Pancreas (tissue), 10 donors: Measurements from ENCODE around the gene B4GALT1. TPM values are rescaled to one million over a fixed set of nuclear protein-coding genes. Genes with fewer than 3 reads are reported as not detected.

ENCODE experiments used
- ATAC-seq, 4 donors: fragments of 200-7000 bp; cut with Tn5 transposase; one replicate each; pipeline versions ENCODE4 v1.8.0 to v1.9.1; 2020; ENCODE audit warnings: mild to moderate bottlenecking in 4 of 4, moderate library complexity in 4 of 4
- DNase-seq, 6 donors: peaks; one replicate each; pipeline ENCODE4 v3.0.0-alpha.2; 2020
- FAIRE-seq: peaks from 2 replicates; lab custom pipeline; 2012; peaks lifted over from hg19 to GRCh38; lab: Jason Lieb, UNC
- H3K27ac ChIP-seq, 4 donors: fragments of 200-600 bp; sonication (generic); 1 replicate in 3 of 4; 2 replicates in 1 of 4; pipeline versions ENCODE4 v1.5.0 to v1.8.0; 2020
- H3K27me3 ChIP-seq, 4 donors: fragments of 200-600 bp; one replicate each; pipeline ENCODE4 v1.8.0; 2021
- H3K36me3 ChIP-seq, 3 donors: fragments of 200-600 bp; sonication (generic) in 1 of 3; one replicate each; pipeline versions ENCODE4 v1.5.0 to v1.8.0; 2020 to 2021
- H3K4me1 ChIP-seq, 3 donors: fragments of 200-600 bp; one replicate each; pipeline ENCODE4 v1.8.0; 2021
- H3K4me3 ChIP-seq, 4 donors: fragments of 200-600 bp; sonication (generic) in 2 of 4; one replicate each; pipeline versions ENCODE4 v1.5.0 to v1.8.0; 2020 to 2021
- H3K9me3 ChIP-seq, 4 donors: fragments of 200-600 bp; one replicate each; pipeline ENCODE4 v1.8.0; 2021
- WGBS, 2 donors: extraction: QIAGEN DNeasy Blood & Tissue Kit; methylation state at CpG; one replicate each; pipeline ENCODE4 v1.1.7; 2013; 5-methylcytosine and 5-hydroxymethylcytosine counted together
- intact Hi-C, 3 donors: fragments of 100-400 bp; cut with DNase I; formaldehyde crosslinking; loops; one replicate each; pipeline versions ENCODE4 v1.11.1 to v1.14.2; 2022
- polyA plus RNA-seq, 2 donors: library from polyadenylated mRNA; stranded (reverse); fragments of 200-250 nt; gene quantifications; one replicate each; pipeline ENCODE4 v1.2.3, GENCODE V29; 2013
- total RNA-seq, 6 donors: library from RNA; stranded (reverse); fragmentation: NEBNext Ultra II Directional in 4 of 6; extraction: Animal tissue kit (Norgen Biotek cat#: 25700) in 4 of 6; gene quantifications; one replicate each; pipeline versions ENCODE4 v1.2.1 to v1.2.4, GENCODE V29; 2021 to 2023
- TF ChIP-seq, protein P1 (sequence below), 4 donors: fragments of 200-600 bp; sonication (generic) in 3 of 4; IDR thresholded peaks; one replicate each; pipeline versions ENCODE4 v1.5.0 to v1.8.0; 2021; ENCODE audit warnings: antibody characterized with exemption in 4 of 4
- donor health status: healthy with polysubstance abuse.
- donor health status: DM: no; HTN: no; CAD: no; lungs with moderate emphysema.
- donor health status: DM: no; HTN: no; CAD: no.
- donor health status: control.
- donor health status: control.
- donor health status: Bipolar disorder and iron deficiency.
- donor health status: DM: yes; HTN: yes; CAD: no.
- donor health status: DM: no; HTN: no; CAD: no.
- donor health status: DM: no; HTN: no; CAD: no.
- donor health status: DM: yes; HTN: yes; CAD: no.

Gene B4GALT1
- total and polyA plus RNA-seq, 8 donors, result 9.7 to 54.2 (median 24.4) TPM

DNA sequence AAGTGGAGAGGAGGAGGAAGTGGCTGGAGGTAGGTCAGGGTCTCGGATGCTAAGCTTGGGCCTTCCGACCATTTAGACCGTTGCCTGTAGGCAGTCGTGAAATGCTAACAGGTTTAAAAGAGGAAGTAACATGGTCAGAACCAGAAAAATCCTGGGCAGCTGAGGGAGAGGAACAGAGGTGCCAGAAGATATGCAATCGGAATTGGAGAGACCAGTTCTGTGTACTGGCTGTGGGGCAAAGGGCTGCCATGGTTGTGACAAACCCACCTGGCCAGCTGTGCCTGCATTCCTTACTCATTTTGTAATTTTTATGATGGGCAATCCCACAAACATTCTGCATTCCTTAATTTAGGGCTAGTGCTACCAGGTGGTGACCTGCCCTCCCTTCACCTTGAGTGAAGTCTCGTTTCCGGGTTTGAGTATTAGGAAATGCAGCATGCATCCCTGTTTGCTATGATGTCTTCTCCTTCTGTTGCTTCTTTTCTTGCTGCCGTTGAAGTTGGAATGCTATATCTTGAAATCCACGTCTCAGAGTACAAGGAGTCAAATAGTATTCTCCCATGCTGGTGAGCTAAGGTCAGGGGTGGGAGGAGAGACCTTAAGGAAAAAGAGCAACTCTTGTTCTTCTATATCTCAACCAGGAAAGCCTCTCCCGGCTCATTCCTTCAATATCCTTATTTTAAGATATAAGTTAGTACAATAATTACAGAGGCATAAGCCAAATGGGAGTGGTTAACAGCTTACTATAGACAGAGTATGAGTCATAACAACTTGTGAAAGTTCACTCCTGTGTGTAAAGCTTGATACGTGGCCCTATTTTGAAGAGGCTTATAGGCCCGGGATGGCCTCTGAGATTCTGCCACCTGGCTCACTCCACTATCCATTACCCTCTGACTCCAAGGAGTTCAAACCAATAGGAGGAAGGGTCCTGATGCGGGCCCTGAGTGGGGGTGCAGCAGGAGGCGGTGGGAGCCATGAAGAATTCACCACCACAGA is 37.0 kb downstream of the B4GALT1 start:
- Histone ChIP-seq H3K9me3 (no peaks in the 10 kb centered on the region), H3K27ac (peak overlapping the region; percentile 45 to 60 (median 54)), H3K36me3 (peaks cover 0 to 15% (median 0%) of the 10 kb centered on the region in 3 donors), H3K27me3 (no peaks in the 10 kb centered on the region), H3K4me3 (no peak overlapping the region), H3K4me1 (peaks cover 6 to 20% (median 7%) of the 10 kb centered on the region in 3 donors)
- ATAC-seq, result peak; percentile 57 to 76 (median 68)
- TF ChIP-seq, protein P1, sequence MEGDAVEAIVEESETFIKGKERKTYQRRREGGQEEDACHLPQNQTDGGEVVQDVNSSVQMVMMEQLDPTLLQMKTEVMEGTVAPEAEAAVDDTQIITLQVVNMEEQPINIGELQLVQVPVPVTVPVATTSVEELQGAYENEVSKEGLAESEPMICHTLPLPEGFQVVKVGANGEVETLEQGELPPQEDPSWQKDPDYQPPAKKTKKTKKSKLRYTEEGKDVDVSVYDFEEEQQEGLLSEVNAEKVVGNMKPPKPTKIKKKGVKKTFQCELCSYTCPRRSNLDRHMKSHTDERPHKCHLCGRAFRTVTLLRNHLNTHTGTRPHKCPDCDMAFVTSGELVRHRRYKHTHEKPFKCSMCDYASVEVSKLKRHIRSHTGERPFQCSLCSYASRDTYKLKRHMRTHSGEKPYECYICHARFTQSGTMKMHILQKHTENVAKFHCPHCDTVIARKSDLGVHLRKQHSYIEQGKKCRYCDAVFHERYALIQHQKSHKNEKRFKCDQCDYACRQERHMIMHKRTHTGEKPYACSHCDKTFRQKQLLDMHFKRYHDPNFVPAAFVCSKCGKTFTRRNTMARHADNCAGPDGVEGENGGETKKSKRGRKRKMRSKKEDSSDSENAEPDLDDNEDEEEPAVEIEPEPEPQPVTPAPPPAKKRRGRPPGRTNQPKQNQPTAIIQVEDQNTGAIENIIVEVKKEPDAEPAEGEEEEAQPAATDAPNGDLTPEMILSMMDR (IDR thresholded peaks at IDR 0.05), result no peak
- peak in 2 of 6 donors; percentile 21 to 37 for DNase-seq
- intact Hi-C loops, result no loop called here
- FAIRE-seq, result no peak
- 68 to 77% methylated on average over 14 of the region's 14 CpGs for WGBS, 2 donors

DNA sequence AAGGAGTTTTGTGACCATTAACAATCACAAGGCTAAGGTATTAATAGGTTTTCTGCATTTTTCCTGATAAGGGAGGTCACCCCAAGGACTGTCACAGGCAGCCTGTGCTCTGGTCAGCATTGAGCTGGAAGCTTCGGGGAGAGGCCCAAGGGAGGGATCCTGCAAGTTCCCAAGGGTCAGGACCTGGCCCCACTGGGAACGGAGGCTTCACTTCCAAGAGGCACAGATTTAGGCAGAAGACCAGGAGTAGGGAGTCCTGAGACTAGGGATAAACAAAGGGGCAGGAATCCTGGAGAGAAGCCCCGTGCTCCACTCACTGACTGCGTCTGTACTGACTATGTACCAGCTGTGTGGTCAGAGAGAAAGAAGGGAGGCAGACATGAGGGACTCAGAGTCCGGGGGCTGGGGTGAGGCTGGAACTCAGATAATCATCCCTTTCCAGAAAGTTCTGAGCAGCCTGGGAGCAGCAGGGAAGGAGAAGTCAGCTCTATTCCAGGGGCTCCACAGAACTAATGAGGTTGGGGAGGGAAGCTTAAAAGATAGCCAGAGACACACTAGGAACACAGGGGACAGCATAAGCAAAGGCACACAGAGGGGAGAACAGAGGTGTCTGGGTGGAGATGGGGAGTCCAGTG is 37.8 kb downstream of the B4GALT1 start:
- Histone ChIP-seq H3K4me3 (no peak overlapping the region), H3K9me3 (no peaks in the 10 kb centered on the region), H3K27ac (peak overlapping the region; percentile 45 to 60 (median 54)), H3K36me3 (peaks cover 0 to 12% (median 0%) of the 10 kb centered on the region in 3 donors), H3K27me3 (no peaks in the 10 kb centered on the region), H3K4me1 (peaks cover 6 to 19% (median 7%) of the 10 kb centered on the region in 3 donors)
- TF ChIP-seq, protein P1 (IDR thresholded peaks at IDR 0.05), result no peak
- WGBS, 2 donors, result 81 to 89% methylated on average over 5 of the region's 5 CpGs
- ATAC-seq, result no peak
- FAIRE-seq, result no peak
- no peak for DNase-seq
- intact Hi-C loops, result no loop called here

- no peaks in the 10 kb centered on the region for H3K9me3 ChIP-seq
- H3K4me1 ChIP-seq, result peaks cover 6 to 19% (median 7%) of the 10 kb centered on the region in 3 donors
Measured at GRCh38 chr9:33128570-33128969, 38.6 kb downstream of the B4GALT1 start.

GRCh38 chr9:33127881-33128280 is 39.3 kb downstream of the B4GALT1 start:
- no peak for ATAC-seq
- peaks cover 6 to 19% (median 7%) of the 10 kb centered on the region in 3 donors for H3K4me1 ChIP-seq
- no peaks in the 10 kb centered on the region for H3K27me3 ChIP-seq
- H3K9me3 ChIP-seq, result no peaks in the 10 kb centered on the region
- WGBS, 2 donors, result 76 to 87% methylated on average over 4 to 5 of the region's 5 CpGs
- intact Hi-C loops, result no loop called here
- H3K4me3 ChIP-seq, result no peak overlapping the region
- no peaks in the 10 kb centered on the region for H3K36me3 ChIP-seq
- no peak overlapping the region for H3K27ac ChIP-seq
- TF ChIP-seq, protein P1 (IDR thresholded peaks at IDR 0.05), result no peak
- FAIRE-seq, result no peak
- DNase-seq, result no peak

More at GRCh38 chr9:33128570-33128969, 38.6 kb downstream of the B4GALT1 start:
- no peak overlapping the region for H3K4me3 ChIP-seq
- H3K27ac ChIP-seq, result peak overlapping the region in 2 of 4 donors; percentile 51 to 60
- FAIRE-seq (no peak), ATAC-seq (no peak), DNase-seq (no peak)
- H3K36me3 ChIP-seq, result peaks cover 0 to 5% (median 0%) of the 10 kb centered on the region in 3 donors
- 90 to 91% methylated on average over 4 of the region's 4 CpGs for WGBS, 2 donors
- no peaks in the 10 kb centered on the region for H3K27me3 ChIP-seq
- TF ChIP-seq, protein P1 (IDR thresholded peaks at IDR 0.05), result no peak
- intact Hi-C loops, result no loop called here
